ENCODE data around the gene PPP1R9B.
A peak's percentile ranks its signal among the peaks of the same experiment; 100 is the strongest.

Gene PPP1R9B

GRCh38 chr17:50129353-50129727 lies 21.1 kb downstream of the PPP1R9B start:
- ATAC-seq, result peak; percentile 7
- no peak for TF ChIP-seq POU6F1 (CRISPR knock-in tag; IDR thresholded peaks at IDR 0.05; ENCODE audit: borderline replicate concordance, low read depth)
- no peak for TF ChIP-seq CSRNP3 (CRISPR knock-in tag; IDR thresholded peaks at IDR 0.05)
- no peak for TF ChIP-seq TSHZ2 (CRISPR knock-in tag; IDR thresholded peaks at IDR 0.05)
- no peak for TF ChIP-seq CSDC2 (CRISPR knock-in tag; IDR thresholded peaks at IDR 0.05)
- TF ChIP-seq ARNTL (CRISPR knock-in tag; IDR thresholded peaks at IDR 0.05; ENCODE audit: borderline replicate concordance, low read depth), result no peak
- TF ChIP-seq ZNF565 (CRISPR knock-in tag; conservative IDR thresholded peaks at IDR 0.05; ENCODE audit: low read depth), result no peak
- no peak for TF ChIP-seq BACH2 (CRISPR knock-in tag; IDR thresholded peaks at IDR 0.05; ENCODE audit: borderline replicate concordance)

GRCh38 chr17:50128441-50129352 lies 21.8 kb downstream of the PPP1R9B start:
- no peak for TF ChIP-seq ZFP30 (CRISPR knock-in tag; IDR thresholded peaks at IDR 0.05)
- TF ChIP-seq GLIS3 (CRISPR knock-in tag; IDR thresholded peaks at IDR 0.05), result no peak
- no peak for TF ChIP-seq CREB5 (CRISPR knock-in tag; IDR thresholded peaks at IDR 0.05; ENCODE audit: low read depth)
- no peak for TF ChIP-seq ZNF565 (CRISPR knock-in tag; conservative IDR thresholded peaks at IDR 0.05; ENCODE audit: low read depth)
- no peak for TF ChIP-seq PATZ1 (CRISPR knock-in tag; IDR thresholded peaks at IDR 0.05; ENCODE audit: borderline replicate concordance)
- TF ChIP-seq TSHZ2 (CRISPR knock-in tag; IDR thresholded peaks at IDR 0.05), result no peak
- TF ChIP-seq RARB (CRISPR knock-in tag; IDR thresholded peaks at IDR 0.05), result no peak
- ATAC-seq, result 0 out of 3 replicates have a peak, but pooled peaks have one; percentile 1

GRCh38 chr17:50127697-50128361 lies 22.6 kb downstream of the PPP1R9B start:
- no peak for TF ChIP-seq ZNF565 (CRISPR knock-in tag; conservative IDR thresholded peaks at IDR 0.05; ENCODE audit: low read depth)
- no peak for TF ChIP-seq ISL1 (CRISPR knock-in tag; IDR thresholded peaks at IDR 0.05)
- TF ChIP-seq CREB5 (CRISPR knock-in tag; IDR thresholded peaks at IDR 0.05; ENCODE audit: low read depth), result no peak
- no peak for TF ChIP-seq TOX (CRISPR knock-in tag; IDR thresholded peaks at IDR 0.05; ENCODE audit: borderline replicate concordance)
- no peak for TF ChIP-seq CSRNP3 (CRISPR knock-in tag; IDR thresholded peaks at IDR 0.05)
- TF ChIP-seq OSR1 (CRISPR knock-in tag; IDR thresholded peaks at IDR 0.05), result no peak
- no peak for TF ChIP-seq BACH2 (CRISPR knock-in tag; IDR thresholded peaks at IDR 0.05; ENCODE audit: borderline replicate concordance)
- no peak for TF ChIP-seq ZNF70 (CRISPR knock-in tag; IDR thresholded peaks at IDR 0.05)
- TF ChIP-seq GLIS3 (CRISPR knock-in tag; IDR thresholded peaks at IDR 0.05), result no peak
- TF ChIP-seq ZNF8 (CRISPR knock-in tag; IDR thresholded peaks at IDR 0.05), result no peak
- no peak for TF ChIP-seq ZFP30 (CRISPR knock-in tag; IDR thresholded peaks at IDR 0.05)
- TF ChIP-seq SNAI2 (CRISPR knock-in tag; IDR thresholded peaks at IDR 0.05), result no peak
- no peak for ATAC-seq

Measured in SK-N-SH treated with all-trans-retinoic acid at 6 μM for 48 hours (cell line).